Measurements from ENCODE around the gene CDKN2B.

Gene CDKN2B

DNA sequence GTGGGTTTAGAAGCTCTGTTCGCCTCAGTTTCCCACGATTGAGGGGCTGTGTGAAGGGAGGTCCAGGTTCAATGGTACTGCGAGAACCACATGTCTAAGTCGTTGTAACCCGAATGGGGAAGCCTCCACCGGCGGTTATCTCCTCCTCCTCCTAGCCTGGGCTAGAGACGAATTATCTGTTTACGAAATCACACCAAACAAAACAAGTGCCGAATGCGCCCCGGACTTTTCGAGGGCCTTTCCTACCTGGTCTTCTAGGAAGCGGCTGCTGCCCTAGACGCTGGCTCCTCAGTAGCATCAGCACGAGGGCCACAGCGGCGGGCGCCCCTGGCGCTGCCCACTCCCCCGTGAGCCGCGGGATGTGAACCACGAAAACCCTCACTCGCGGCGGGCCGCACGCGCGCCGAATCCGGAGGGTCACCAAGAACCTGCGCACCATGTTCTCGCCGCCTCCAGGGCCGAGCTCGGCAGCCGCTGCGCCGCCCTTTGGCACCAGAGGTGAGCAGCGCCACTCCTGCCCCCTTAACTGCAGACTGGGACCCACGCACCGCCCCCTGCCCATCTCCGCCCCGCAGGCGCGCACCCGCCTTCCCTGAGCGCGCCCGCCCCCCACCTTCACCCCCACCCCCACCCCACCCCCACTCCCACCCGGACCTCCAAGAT is 15.1 kb downstream of the CDKN2B start, which contains the start of gene CDKN2A:
CDKN2A (minus strand) TSS at position 500 of the 663 bp plus-strand sequence.
- DNase-seq (ENCODE audit: low read depth): peak; percentile 31

DNA sequence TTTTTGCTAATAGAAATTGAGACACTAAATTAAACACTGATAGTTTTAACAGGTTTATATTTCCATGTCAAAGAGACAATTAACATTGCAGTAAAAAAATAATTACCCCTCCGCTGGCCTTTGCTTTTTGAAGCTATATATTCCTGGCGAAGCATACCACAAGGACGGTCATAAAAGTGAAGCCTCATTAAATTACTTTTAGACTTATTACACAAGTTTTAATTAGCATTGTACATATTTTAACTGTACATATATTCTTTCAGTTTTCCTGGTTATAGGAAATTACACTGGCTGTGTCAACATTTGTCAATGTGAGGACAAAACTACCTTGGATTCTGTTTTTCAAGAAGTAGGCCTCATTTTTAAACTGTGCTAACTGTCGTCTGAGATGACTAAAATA is 16.1 kb downstream of the CDKN2B start:
- no peak for DNase-seq (ENCODE audit: low read depth)

DNA sequence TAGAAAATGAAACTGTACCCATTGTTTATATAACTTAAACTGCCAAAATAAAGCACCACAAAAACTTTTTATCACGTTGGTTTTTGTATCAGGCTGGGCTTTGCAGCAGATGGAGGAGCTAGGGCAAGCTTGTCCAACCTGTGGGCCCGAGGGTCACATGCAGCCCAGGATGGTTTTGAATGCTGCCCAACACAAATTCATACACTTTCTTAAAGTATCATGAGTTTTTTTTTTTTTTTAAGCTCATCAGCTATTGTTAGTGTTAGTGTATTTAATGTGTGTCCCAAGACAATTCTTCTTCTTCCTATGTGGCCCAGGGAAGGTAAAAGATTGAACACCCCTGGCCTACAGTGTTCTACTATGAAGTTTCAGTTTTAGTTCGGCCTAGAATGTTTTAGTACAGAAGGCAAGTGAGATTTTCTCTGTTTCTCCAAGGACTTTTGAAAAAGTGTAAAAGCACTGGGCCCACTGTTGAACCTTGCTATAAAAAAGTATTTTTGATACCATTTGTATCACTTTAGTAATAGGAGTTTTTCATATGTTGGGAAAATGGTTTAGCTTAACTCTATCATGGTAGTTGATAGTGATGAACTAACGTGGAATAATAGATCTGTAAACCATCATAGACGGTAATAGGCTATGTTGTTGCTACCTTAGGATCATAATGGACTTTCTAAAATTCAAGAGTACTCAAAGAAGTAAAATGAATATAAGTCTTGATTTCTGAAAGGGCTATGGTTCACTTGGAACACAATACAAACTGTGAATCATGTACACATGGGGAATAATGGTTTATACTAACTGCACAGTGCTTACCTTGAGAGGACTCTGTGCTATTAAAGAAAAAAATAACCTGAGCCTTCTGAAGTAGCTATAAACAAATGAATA is 17.8 kb downstream of the CDKN2B start:
- no peak for DNase-seq (ENCODE audit: low read depth)

DNA sequence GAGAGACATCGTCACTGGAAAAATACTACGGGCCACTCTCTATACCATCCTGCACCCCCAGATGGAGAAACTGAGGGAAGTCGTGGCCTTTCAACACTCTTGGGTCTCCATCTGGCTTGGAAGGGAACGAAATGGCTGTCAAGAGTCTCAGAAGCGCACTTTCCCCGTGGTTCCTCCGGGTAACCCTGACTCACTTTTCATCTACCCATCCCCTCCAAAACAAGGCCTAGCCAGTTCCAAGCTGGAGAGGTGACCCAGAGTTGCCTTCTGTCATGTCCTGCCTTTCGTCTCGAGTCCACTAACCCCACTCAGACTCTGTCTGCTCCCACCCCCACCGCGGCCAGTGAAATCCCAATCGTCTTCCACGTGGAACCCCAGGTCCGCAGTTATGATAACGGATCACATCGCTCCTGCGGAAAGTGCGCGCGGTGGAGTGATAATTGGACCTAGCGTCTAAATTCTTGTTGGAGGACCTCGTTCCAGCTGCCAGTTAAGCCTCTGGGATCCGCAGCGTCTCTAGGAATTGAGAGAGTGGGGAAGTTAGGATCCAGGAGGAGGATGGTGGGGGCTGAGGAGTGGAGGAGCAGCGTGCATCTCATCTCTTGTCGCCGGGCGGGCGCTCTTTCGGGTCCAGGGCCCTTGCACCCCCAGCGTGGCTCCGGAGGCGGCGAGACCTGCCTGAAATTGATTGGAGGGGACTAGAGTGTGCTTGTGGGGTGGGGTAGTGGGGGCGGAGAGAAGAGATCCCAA is 19.5 kb downstream of the CDKN2B start:
- no peak for DNase-seq (ENCODE audit: low read depth)

DNA sequence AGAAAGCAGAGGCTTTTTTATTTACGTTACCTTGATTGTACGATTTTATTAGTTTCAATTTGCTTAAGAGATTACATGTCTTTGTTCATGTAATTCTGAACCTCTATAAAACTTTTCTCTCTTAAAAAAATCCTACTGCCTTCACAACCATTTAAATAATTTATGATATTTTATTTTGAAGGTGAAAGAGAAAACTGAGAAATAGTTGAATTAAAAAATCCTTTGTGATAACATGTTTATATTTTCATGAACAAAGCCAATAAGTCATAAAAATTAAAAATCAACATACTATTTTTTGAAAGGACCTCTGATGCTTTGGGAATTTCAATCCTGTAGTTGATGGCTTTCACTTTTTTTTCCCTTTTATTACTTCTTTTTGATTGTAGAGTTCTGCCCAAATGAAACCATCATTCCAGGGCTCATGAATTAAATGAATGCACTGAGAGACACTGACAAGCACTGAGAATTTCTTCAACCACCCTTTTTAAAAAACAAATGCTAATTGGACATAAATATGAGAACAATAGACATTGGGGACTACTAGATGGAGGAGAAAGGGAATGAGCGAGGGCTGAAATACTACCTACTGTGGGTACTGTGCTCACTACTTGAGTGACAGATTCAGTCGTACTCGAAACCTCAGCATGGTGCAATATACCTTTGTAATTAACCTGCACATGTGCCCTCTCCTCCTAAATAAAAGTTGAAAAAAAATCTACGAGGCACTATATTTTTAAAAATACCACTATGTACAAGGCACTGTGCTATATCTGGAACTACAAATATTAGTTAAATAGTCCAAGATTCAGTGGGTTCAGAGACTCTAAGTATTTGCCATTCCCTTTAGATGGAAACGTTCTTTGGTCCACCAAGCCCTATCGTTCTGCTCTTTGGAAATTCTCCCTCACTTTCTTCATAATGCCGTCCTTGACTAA is 20.8 kb downstream of the CDKN2B start:
- DNase-seq (ENCODE audit: low read depth): no peak

DNA sequence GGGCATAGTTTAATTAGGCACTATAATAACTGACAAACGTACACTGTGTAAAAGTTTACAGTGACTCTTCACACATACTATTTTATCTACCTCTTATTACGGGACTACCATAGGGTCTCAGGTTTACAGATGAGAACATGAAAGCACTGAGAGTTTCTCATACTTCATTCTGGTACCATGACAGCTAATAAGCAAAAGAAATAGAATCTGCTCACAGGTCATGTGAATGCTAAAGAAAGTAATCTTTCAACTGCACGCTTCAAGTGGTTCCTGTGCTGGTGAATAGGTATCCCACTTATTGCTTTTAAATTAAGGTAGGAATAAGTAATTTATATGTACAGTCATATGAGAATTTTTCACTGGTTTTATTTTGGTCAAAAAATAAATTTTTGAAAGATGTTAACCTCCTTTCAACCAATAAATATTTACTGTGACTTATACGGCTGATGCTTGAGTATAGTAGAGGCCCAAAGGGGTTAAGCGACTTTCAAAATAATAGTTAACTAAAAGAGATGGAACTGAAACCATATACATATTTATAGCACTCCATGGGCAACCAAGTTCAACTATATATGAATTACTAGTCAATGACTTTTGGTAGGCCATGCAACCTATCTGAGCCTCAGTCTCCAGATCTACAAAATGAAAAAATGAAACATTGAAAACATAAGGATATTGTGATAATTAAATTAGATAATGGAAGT is 23.0 kb downstream of the CDKN2B start:
- DNase-seq (ENCODE audit: low read depth): no peak

DNA sequence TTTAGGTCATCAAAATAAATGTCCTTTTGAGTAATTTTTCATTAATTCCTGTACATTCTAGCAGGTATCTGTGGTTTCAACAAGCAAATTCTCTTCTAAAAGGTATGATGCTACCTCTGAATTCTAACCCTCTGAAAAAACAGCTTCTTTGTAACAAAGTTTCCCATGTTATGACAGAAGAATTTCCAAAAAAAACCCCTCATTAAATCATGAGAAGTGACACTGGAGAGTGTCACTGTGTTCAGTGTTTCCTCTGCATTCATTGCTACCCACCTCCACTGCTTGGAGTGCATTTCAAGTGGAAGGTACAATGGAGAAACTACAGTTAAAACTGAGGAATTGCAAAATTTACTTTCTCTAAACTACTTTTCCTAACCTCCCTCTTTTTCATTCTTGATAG is 25.0 kb downstream of the CDKN2B start:
- no peak for DNase-seq (ENCODE audit: low read depth)

DNA sequence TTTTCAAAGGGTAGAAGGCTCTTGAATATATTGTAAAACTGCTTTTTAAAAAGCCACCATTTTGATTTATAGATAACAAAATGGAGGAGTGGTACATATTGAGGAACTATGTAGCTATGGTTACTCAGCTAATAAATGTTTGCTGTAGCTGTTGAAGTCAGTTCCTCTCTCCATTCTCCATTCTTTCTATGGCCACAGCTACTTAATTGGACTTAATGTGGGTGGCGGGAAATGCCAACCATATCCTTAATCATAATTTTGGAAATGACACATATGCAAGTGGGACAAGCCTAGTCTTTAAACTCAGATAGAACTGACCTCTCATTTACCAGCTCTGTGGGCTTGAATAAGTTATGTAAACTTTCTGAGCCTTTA is 25.6 kb downstream of the CDKN2B start:
- no peak for DNase-seq (ENCODE audit: low read depth)

DNA sequence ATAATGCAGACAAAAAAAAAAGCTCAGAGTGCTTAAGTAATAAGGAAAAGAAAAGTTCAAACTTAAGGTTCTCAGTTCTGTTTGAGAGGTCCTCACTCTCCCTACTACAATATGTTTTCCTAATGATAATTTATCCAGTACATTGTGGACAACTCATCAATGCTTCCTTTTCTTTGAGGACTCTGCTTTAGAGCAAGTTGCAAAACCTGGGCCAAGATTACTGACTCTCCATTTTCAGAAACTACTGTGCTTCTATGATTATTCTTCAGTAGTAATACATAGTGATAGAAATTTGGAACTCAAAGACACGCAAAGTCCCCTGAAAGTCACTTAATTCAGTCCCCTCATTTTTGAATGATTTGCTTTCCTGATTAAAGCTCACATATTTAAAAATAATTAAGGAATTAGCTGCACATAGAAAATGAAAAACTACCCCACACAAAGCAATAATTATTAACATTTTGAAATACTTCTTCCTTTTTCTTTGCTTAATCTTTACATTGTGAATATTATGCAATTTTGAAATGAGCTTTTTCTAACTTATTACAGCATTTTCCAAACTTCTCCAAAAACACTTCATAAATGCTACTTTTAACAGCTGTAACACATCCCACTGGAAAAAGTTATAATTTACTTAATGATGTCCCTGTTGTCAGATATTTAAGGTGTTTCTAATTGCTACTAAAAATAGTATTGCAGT is 26.1 kb downstream of the CDKN2B start:
- no peak for DNase-seq (ENCODE audit: low read depth)

DNA sequence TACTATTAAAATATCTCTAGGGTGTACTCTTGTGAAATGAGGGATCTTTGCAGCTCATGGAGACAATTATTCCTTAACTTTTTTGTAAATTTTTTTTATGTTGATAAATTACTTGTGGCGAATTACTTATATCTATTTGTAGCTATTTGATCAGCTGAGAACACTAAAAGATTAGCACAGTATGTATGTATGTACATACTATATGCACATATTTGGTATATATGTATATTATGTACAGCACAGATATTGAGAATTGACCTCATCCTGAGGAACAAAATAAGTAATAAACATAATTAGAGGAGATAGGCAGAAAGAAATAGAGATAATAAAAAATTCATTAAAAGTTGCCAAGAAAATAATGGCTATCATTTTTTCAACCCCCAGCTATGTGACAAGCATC is 26.7 kb downstream of the CDKN2B start:
- DNase-seq (ENCODE audit: low read depth): no peak

DNA sequence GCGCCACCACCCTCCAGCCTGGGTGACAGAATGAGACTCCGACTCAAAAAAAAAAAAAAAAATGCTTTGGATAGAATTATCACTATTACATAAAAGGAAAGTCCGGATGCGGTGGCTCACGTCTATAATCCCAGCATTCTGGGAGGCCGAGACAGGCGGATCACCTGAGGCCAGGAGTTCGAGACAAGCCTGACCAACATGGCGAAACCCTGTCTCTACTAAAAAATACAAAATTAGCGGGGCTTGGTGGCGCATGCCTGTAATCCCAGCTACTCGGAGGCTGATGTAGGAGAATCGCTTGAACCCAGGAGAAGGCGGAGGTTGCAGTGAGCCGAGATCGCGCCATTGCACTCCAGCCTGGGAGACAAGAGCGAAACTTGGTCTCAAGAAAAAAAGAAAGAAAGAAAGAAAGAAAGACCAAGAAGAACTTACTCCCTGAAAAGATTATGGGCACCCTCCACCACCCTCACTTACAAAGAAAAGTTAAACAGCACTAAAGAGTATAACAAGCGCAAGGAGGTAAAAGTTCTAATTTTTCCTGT is 32.7 kb downstream of the CDKN2B start:
- DNase-seq (ENCODE audit: low read depth): no peak

DNA sequence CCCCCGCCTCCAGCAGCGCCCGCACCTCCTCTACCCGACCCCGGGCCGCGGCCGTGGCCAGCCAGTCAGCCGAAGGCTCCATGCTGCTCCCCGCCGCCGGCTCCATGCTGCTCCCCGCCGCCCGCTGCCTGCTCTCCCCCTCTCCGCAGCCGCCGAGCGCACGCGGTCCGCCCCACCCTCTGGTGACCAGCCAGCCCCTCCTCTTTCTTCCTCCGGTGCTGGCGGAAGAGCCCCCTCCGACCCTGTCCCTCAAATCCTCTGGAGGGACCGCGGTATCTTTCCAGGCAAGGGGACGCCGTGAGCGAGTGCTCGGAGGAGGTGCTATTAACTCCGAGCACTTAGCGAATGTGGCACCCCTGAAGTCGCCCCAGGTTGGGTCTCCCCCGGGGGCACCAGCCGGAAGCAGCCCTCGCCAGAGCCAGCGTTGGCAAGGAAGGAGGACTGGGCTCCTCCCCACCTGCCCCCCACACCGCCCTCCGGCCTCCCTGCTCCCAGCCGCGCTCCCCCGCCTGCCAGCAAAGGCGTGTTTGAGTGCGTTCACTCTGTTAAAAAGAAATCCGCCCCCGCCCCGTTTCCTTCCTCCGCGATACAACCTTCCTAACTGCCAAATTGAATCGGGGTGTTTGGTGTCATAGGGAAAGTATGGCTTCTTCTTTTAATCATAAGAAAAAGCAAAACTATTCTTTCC is 34.2 kb downstream of the CDKN2B start:
- DNase-seq (ENCODE audit: low read depth): no peak

DNA sequence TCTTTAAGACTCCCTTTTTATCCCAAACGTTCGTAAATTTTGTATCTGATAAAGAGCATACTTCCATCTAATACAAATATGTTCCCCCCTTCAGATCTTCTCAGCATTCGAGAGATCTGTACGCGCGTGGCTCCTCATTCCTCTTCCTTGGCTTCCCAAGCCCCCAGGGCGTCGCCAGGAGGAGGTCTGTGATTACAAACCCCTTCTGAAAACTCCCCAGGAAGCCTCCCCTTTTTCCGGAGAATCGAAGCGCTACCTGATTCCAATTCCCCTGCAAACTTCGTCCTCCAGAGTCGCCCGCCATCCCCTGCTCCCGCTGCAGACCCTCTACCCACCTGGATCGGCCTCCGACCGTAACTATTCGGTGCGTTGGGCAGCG is 34.8 kb downstream of the CDKN2B start:
- DNase-seq (ENCODE audit: low read depth): no peak

DNA sequence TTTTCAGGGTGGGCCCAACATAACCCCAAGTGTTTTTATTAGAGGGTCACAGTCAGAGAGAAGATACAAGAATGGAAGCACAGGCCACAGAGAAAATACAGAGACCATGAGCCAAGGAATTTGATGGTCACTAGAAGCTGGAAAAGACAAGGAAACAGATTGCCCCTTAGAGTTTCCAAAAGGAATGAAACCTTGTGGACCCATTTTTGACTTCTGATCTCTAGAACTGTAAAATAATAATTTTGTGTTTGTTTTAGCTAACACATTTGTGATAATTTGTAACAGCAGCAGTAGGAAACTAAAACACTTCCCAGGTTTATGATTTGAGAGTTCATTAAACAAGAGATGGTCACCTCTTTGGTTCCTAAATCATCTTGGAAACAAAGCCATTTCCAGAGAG is 36.7 kb downstream of the CDKN2B start:
- DNase-seq (ENCODE audit: low read depth): no peak

DNA sequence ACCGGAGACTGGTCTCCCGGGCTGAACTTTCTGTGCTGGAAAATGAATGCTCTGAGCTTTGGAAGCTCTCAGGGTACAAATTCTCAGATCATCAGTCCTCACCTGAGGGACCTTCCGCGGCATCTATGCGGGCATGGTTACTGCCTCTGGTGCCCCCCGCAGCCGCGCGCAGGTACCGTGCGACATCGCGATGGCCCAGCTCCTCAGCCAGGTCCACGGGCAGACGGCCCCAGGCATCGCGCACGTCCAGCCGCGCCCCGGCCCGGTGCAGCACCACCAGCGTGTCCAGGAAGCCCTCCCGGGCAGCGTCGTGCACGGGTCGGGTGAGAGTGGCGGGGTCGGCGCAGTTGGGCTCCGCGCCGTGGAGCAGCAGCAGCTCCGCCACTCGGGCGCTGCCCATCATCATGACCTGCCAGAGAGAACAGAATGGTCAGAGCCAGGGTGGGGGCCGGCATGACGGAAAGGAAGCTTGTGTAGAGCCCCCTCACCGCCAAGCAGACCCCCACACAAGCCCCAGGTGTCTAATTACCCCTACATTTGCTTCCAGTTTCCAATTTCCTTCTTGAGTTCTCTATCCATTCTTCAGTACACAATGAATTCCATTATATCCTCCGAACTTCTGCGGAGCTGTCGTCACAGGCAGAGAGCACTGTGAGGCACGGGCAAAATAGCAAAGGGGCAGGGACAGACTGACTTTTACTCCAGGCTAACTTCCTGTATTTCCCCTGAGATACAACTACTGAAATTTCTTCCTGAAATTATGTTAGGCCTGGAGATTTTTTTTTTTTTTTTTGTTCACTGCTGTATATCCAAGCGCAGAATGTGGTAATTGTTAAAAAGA is 38.1 kb downstream of the CDKN2B start:
- DNase-seq (ENCODE audit: low read depth): no peak

DNA sequence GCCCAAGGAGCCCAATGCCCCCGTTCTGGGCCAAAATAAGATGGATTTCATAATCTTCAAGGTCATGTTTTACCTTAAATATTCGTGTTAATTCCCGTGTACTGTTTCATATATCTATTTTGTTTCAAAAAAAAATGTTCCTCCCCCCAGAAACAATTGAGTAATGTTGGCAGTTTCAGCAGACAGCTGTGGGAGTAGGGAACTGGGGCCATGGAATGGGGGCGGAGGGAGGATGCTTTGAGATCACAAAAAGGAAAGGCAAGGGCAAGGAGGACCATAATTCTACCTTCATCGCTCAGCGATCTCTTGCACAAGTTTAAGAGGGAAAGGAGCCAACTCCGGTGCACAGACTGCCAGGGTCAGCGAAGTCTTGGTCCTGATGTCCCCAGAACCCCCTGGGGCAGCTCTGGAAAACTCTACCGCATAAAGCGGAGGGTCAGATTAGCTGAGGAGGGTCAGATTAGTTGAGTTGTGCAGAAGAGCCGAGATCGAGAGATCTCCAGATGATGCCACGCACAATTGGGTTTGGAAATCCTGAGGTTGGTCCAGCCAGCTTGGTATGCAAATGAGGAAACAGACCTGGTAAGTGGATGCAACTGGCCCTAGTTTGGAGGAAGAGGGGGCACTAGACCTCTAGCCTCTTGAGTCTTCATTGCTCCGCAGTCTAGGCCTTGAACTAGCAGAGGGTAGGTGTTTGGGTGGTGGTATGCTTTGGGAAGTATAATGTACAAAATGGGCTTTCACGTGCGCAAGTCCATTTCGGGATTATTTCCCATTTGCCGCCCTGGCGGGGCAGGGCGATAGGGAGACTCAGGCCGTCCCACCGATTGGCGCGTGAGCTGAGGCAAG is 38.9 kb downstream of the CDKN2B start:
- no peak for DNase-seq (ENCODE audit: low read depth)
